ENCODE results near the gene PIK3R3. TPM values are rescaled to one million over a fixed set of nuclear protein-coding genes. Genes with fewer than 3 reads are reported as not detected.

PIK3R3 gene
- total RNA-seq, 4 donors from 2014 or later: 3.0 to 5.9 (median 4.7) TPM

DNA sequence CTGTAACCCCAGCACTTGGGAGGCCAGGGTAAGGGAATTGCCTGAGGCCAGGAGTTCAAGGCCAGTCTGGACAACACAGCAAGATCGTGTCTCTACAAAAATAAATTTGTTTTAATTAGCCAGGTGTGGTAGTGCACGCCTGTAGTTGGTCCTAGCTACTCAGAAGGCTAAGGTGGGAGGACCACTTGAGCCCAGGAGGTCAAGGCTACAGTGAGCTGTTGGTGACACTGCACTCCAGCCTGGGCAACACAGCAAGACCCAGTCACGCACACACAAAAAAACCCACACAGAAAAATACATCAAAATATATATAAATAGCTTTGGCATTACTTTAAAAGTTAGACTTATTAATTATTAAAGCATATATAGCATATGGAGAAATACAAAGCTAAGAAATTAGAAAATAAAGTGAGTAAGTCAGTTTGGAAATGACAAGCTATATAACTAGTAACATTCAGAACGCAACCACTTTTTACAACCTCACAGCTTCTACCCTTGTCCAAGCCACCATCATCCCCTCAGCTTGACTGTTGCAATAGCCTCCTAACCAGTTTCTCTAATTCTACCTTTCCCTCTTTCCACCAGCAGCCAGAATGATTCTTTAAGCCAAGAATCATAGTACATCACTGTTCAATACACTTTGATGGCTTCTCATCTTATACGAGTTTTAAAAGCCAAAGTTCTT is 14.5 kb downstream of the PIK3R3 start:
- no peak overlapping the region for H3K27ac ChIP-seq
- H3K4me1 ChIP-seq: no peaks in the 10 kb centered on the region
- no peak overlapping the region for H3K4me3 ChIP-seq
- H3K36me3 ChIP-seq: no peaks in the 10 kb centered on the region
- H3K27me3 ChIP-seq: no peaks in the 10 kb centered on the region
- no peak for DNase-seq
- 82% methylated on average over 2 to 5 of the region's 5 CpGs for WGBS, 2 donors (ENCODE audit: low coverage in 1 of 2)
- no peak for TF ChIP-seq EP300 (IDR thresholded peaks at IDR 0.05; ENCODE audit: low read depth)
- TF ChIP-seq, protein P1, sequence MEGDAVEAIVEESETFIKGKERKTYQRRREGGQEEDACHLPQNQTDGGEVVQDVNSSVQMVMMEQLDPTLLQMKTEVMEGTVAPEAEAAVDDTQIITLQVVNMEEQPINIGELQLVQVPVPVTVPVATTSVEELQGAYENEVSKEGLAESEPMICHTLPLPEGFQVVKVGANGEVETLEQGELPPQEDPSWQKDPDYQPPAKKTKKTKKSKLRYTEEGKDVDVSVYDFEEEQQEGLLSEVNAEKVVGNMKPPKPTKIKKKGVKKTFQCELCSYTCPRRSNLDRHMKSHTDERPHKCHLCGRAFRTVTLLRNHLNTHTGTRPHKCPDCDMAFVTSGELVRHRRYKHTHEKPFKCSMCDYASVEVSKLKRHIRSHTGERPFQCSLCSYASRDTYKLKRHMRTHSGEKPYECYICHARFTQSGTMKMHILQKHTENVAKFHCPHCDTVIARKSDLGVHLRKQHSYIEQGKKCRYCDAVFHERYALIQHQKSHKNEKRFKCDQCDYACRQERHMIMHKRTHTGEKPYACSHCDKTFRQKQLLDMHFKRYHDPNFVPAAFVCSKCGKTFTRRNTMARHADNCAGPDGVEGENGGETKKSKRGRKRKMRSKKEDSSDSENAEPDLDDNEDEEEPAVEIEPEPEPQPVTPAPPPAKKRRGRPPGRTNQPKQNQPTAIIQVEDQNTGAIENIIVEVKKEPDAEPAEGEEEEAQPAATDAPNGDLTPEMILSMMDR (IDR thresholded peaks at IDR 0.05): no peak
- H3K9me3 ChIP-seq: no peaks in the 10 kb centered on the region
- intact Hi-C loops (cut with DNase I; ENCODE audit: low total_unique reads): no loop called here
- in situ Hi-C loops (cut with MboI; ENCODE audit: low pct_ligation_motif_present in 1 of 4, low pct_unique_long_range_greater_than_20kb in 1 of 4, low sequenced_read_pairs in 3 of 4): no loop called here

DNA sequence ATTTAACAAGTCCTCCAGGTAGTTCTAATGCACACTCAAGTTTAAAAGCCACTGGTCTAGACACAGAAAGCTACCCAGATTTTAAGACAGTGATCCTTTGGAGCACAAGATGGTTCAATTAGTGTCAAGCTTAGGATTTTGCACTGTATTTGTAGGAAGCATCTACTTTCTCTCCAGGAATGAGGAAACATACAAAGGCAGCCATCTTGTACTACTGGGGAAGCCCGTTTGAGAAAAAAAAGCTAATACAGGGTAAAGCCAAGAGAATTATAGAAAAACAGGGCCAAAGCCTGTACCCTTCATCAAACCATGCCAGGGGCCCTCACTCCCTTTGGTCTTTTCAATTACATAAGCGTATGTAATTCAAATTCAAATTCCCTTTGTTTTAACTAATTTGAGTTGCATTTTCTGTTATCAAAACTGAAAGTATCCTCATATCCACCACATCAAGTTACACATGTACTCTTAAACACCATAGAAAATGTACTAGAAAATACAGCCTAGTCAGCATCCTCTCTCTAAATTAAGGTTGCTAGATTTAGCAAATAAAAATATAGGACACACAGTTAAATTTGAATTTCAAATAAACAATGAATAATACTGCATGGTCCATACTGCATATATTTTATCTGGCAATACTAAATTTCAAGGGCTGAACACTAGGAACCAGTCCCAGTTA is 17.4 kb downstream of the PIK3R3 start:
- Histone ChIP-seq H3K36me3 (no peaks in the 10 kb centered on the region), H3K9me3 (no peaks in the 10 kb centered on the region), H3K4me1 (no peaks in the 10 kb centered on the region), H3K27ac (no peak overlapping the region), H3K4me3 (no peak overlapping the region), H3K27me3 (no peaks in the 10 kb centered on the region)
- TF ChIP-seq POLR2AphosphoS5 (IDR thresholded peaks at IDR 0.05) (no peak), EP300 (IDR thresholded peaks at IDR 0.05; ENCODE audit: low read depth) (no peak), POLR2A (IDR thresholded peaks at IDR 0.05) (no peak)
- TF ChIP-seq, protein P1 (IDR thresholded peaks at IDR 0.05): no peak
- in situ Hi-C loops (cut with MboI; ENCODE audit: low pct_ligation_motif_present in 1 of 4, low pct_unique_long_range_greater_than_20kb in 1 of 4, low sequenced_read_pairs in 3 of 4): no loop called here
- intact Hi-C loops (cut with DNase I; ENCODE audit: low total_unique reads): no loop called here
- no peak for DNase-seq
- WGBS, 2 donors (ENCODE audit: low coverage in 1 of 2): 82 to 89% methylated on average over 2 of the region's 2 CpGs

DNA sequence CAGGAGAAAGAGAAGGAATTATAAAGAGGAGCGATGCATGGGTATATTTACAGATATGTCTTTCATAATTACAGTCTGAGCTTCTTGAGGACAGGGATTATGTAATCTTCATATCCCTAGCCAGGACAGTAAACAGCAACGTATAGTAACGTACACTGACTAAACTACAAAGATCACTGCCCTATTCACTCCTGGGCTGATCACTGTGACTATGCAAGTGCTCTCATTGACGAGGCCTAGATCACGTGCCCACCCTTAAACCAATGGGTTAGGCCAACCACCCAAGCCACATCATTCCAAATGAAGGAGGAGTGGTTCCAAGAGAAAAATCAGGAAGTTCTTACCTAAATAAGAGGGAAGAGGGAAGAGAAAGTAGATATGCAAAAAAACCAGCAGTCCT is 18.5 kb downstream of the PIK3R3 start:
- H3K27ac ChIP-seq: no peak overlapping the region
- H3K27me3 ChIP-seq: no peaks in the 10 kb centered on the region
- DNase-seq: no peak
- 93 to 100% methylated on average over 3 to 5 of the region's 5 CpGs for WGBS, 2 donors (ENCODE audit: low coverage in 1 of 2)
- in situ Hi-C loops (cut with MboI; ENCODE audit: low pct_ligation_motif_present in 1 of 4, low pct_unique_long_range_greater_than_20kb in 1 of 4, low sequenced_read_pairs in 3 of 4) (no loop called here), intact Hi-C loops (cut with DNase I; ENCODE audit: low total_unique reads) (no loop called here)
- no peak for TF ChIP-seq EP300 (IDR thresholded peaks at IDR 0.05; ENCODE audit: low read depth)
- no peak for TF ChIP-seq POLR2A (IDR thresholded peaks at IDR 0.05)
- TF ChIP-seq, protein P1 (IDR thresholded peaks at IDR 0.05): no peak
- no peak for TF ChIP-seq POLR2AphosphoS5 (IDR thresholded peaks at IDR 0.05)
- no peak overlapping the region for H3K4me3 ChIP-seq
- H3K36me3 ChIP-seq: no peaks in the 10 kb centered on the region
- no peaks in the 10 kb centered on the region for H3K4me1 ChIP-seq
- H3K9me3 ChIP-seq: no peaks in the 10 kb centered on the region

DNA sequence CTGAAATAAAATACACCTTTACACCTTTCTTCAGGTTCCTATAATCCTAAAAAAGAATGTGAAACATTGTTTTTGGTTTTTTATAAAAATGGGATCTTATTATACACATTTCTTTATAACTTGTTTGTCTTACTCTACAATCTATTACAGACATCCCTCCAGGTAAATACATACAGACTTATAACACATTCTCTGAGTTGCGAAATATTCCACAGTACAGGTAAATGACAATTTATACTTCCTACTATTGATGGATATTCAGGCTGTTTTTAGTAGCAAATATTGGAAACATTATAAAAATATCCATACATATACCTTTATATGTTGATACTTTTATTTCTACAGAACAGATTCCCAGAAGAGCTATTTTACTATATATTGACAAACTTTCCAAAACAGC is 20.3 kb downstream of the PIK3R3 start:
- in situ Hi-C loops (cut with MboI; ENCODE audit: low pct_ligation_motif_present in 1 of 4, low pct_unique_long_range_greater_than_20kb in 1 of 4, low sequenced_read_pairs in 3 of 4): no loop called here
- intact Hi-C loops (cut with DNase I; ENCODE audit: low total_unique reads): no loop called here
- H3K9me3 ChIP-seq: no peaks in the 10 kb centered on the region
- no peaks in the 10 kb centered on the region for H3K4me1 ChIP-seq
- no peak overlapping the region for H3K4me3 ChIP-seq
- H3K27ac ChIP-seq: no peak overlapping the region
- 92 to 100% methylated on average over 1 of the region's 1 CpG for WGBS, 2 donors (ENCODE audit: low coverage in 1 of 2)
- H3K27me3 ChIP-seq: no peaks in the 10 kb centered on the region
- TF ChIP-seq POLR2A (IDR thresholded peaks at IDR 0.05) (no peak), EP300 (IDR thresholded peaks at IDR 0.05; ENCODE audit: low read depth) (no peak), POLR2AphosphoS5 (IDR thresholded peaks at IDR 0.05) (no peak)
- TF ChIP-seq, protein P1 (IDR thresholded peaks at IDR 0.05): no peak
- DNase-seq: no peak
- H3K36me3 ChIP-seq: no peaks in the 10 kb centered on the region
